HAP-1 (cell line): ENCODE data around the gene SLC35F1.

ENCODE experiments used
- DNase-seq, 2 experiments: peaks; one replicate each; pipeline ENCODE4 v3.0.0-alpha.2; 2016 to 2020; ENCODE audit warnings: low spot score in 2 of 2
- H3K27me3 ChIP-seq: fragments of 250-450 bp; sonication (Bioruptor Pico); 2 replicates; pipeline ENCODE4 v1.5.1; 2020; ENCODE audit warnings: low read depth, mild to moderate bottlenecking, moderate library complexity
- H3K36me3 ChIP-seq: fragments of 250-450 bp; sonication (Bioruptor Pico); replicated peaks from 2 replicates; pipeline ENCODE4 v1.5.1; 2020; ENCODE audit warnings: mild to moderate bottlenecking
- H3K4me1 ChIP-seq: fragments of 250-450 bp; sonication (Bioruptor Pico); 2 replicates; pipeline ENCODE4 v1.5.1; 2020; ENCODE audit warnings: mild to moderate bottlenecking
- H3K4me3 ChIP-seq: fragments of 250-450 bp; sonication (Bioruptor Pico); 2 replicates; pipeline ENCODE4 v1.5.1; 2020; ENCODE audit warnings: mild to moderate bottlenecking, moderate library complexity
- H3K9me3 ChIP-seq: fragments of 250-450 bp; sonication (Bioruptor Pico); 2 replicates; pipeline ENCODE4 v1.5.1; 2020; ENCODE audit warnings: mild to moderate bottlenecking, moderate library complexity
- in situ Hi-C: fragments of 300-500 bp; cut with MboI; formaldehyde crosslinking; loops from 3 replicates; pipeline ENCODE4 v1.14.3; 2020; ENCODE audit warnings: low sequenced_read_pairs, inconsistent platforms, mixed read lengths

SLC35F1 gene

GRCh38 chr6:118177720-118178119, 270.7 kb downstream of the SLC35F1 start:
- no peak overlapping the region for H3K4me3 ChIP-seq
- in situ Hi-C loops = no loop called here
- no peak for DNase-seq
- H3K27me3 ChIP-seq = no peaks in the 10 kb centered on the region
- H3K36me3 ChIP-seq = no peaks in the 10 kb centered on the region
- no peaks in the 10 kb centered on the region for H3K9me3 ChIP-seq
- no peaks in the 10 kb centered on the region for H3K4me1 ChIP-seq

GRCh38 chr6:118179048-118179447, 272.0 kb downstream of the SLC35F1 start:
- DNase-seq = no peak

GRCh38 chr6:118186672-118187567, 279.9 kb downstream of the SLC35F1 start:
- DNase-seq = no peak
- Histone ChIP-seq H3K36me3 (no peaks in the 10 kb centered on the region), H3K4me1 (no peaks in the 10 kb centered on the region; the same call in none of the 2 replicates), H3K9me3 (no peaks in the 10 kb centered on the region), H3K27me3 (no peaks in the 10 kb centered on the region), H3K4me3 (no peak overlapping the region)
- in situ Hi-C loops = no loop called here

More at GRCh38 chr6:118179048-118179447, 272.0 kb downstream of the SLC35F1 start:
- Histone ChIP-seq H3K4me1 (no peaks in the 10 kb centered on the region; the same call in 1 of the 2 replicates), H3K9me3 (no peaks in the 10 kb centered on the region), H3K27me3 (no peaks in the 10 kb centered on the region), H3K36me3 (no peaks in the 10 kb centered on the region), H3K4me3 (no peak overlapping the region)
- in situ Hi-C loops = no loop called here

GRCh38 chr6:118187568-118188164, 280.6 kb downstream of the SLC35F1 start:
- Histone ChIP-seq H3K36me3 (no peaks in the 10 kb centered on the region), H3K9me3 (no peaks in the 10 kb centered on the region), H3K4me3 (no peak overlapping the region), H3K4me1 (no peaks in the 10 kb centered on the region; the same call in none of the 2 replicates), H3K27me3 (no peaks in the 10 kb centered on the region)
- DNase-seq = no peak
- in situ Hi-C loops = no loop called here

GRCh38 chr6:118188561-118188960, 281.5 kb downstream of the SLC35F1 start:
- H3K36me3 ChIP-seq = no peaks in the 10 kb centered on the region
- in situ Hi-C loops = no loop called here
- no peaks in the 10 kb centered on the region; the same call in none of the 2 replicates for H3K4me1 ChIP-seq
- no peak overlapping the region for H3K4me3 ChIP-seq
- H3K9me3 ChIP-seq = no peaks in the 10 kb centered on the region
- H3K27me3 ChIP-seq = no peaks in the 10 kb centered on the region
- DNase-seq = no peak

- DNase-seq = peak; percentile 59 to 86
- in situ Hi-C loops = no loop called here
- Histone ChIP-seq H3K9me3 (no peaks in the 10 kb centered on the region), H3K4me1 (peaks cover 18% of the 10 kb centered on the region), H3K27me3 (no peaks in the 10 kb centered on the region), H3K4me3 (no peak overlapping the region), H3K36me3 (no peaks in the 10 kb centered on the region)
These were observed 290.5 kb downstream of the SLC35F1 start for GRCh38 chr6:118197539-118197938.

GRCh38 chr6:118198746-118199145, 291.7 kb downstream of the SLC35F1 start:
- DNase-seq = no peak
- Histone ChIP-seq H3K36me3 (no peaks in the 10 kb centered on the region), H3K9me3 (no peaks in the 10 kb centered on the region), H3K4me3 (no peak overlapping the region), H3K27me3 (no peaks in the 10 kb centered on the region), H3K4me1 (peaks cover 18% of the 10 kb centered on the region)
- in situ Hi-C loops = no loop called here

- H3K36me3 ChIP-seq = no peaks in the 10 kb centered on the region
- H3K9me3 ChIP-seq = no peaks in the 10 kb centered on the region
- H3K4me3 ChIP-seq = no peak overlapping the region
- H3K27me3 ChIP-seq = no peaks in the 10 kb centered on the region
- peaks cover 18% of the 10 kb centered on the region for H3K4me1 ChIP-seq
- in situ Hi-C loops = no loop called here
- no peak for DNase-seq
These were observed 293.1 kb downstream of the SLC35F1 start for GRCh38 chr6:118200160-118200559.

- in situ Hi-C loops = no loop called here
- H3K27me3 ChIP-seq = no peaks in the 10 kb centered on the region
- H3K4me1 ChIP-seq = peaks cover 9% of the 10 kb centered on the region
- no peak for DNase-seq
- H3K9me3 ChIP-seq = no peaks in the 10 kb centered on the region
- no peaks in the 10 kb centered on the region for H3K36me3 ChIP-seq
- no peak overlapping the region for H3K4me3 ChIP-seq
These were observed 295.5 kb downstream of the SLC35F1 start for GRCh38 chr6:118202517-118202916.

- Histone ChIP-seq H3K36me3 (no peaks in the 10 kb centered on the region), H3K9me3 (no peaks in the 10 kb centered on the region), H3K27me3 (no peaks in the 10 kb centered on the region), H3K4me1 (peaks cover under 1% of the 10 kb centered on the region), H3K4me3 (no peak overlapping the region)
- DNase-seq = no peak
- in situ Hi-C loops = no loop called here
These were observed 296.5 kb downstream of the SLC35F1 start for GRCh38 chr6:118203545-118203944.

- no peaks in the 10 kb centered on the region for H3K9me3 ChIP-seq
- in situ Hi-C loops = no loop called here
These were observed 299.2 kb downstream of the SLC35F1 start for GRCh38 chr6:118206221-118206620.

GRCh38 chr6:118207947-118208346, 300.9 kb downstream of the SLC35F1 start:
- no peak for DNase-seq
- in situ Hi-C loops = no loop called here

More at GRCh38 chr6:118206221-118206620, 299.2 kb downstream of the SLC35F1 start:
- DNase-seq = no peak
- H3K4me1 ChIP-seq = no peaks in the 10 kb centered on the region
- no peaks in the 10 kb centered on the region for H3K27me3 ChIP-seq
- no peaks in the 10 kb centered on the region for H3K36me3 ChIP-seq
- H3K4me3 ChIP-seq = no peak overlapping the region

GRCh38 chr6:118212451-118213173, 305.5 kb downstream of the SLC35F1 start:
- in situ Hi-C loops = no loop called here
- Histone ChIP-seq H3K4me1 (no peaks in the 10 kb centered on the region), H3K27me3 (no peaks in the 10 kb centered on the region), H3K4me3 (no peak overlapping the region), H3K36me3 (no peaks in the 10 kb centered on the region), H3K9me3 (no peaks in the 10 kb centered on the region)
- DNase-seq = no peak

More at GRCh38 chr6:118207947-118208346, 300.9 kb downstream of the SLC35F1 start:
- Histone ChIP-seq H3K36me3 (no peaks in the 10 kb centered on the region), H3K27me3 (no peaks in the 10 kb centered on the region), H3K4me3 (no peak overlapping the region), H3K9me3 (no peaks in the 10 kb centered on the region), H3K4me1 (no peaks in the 10 kb centered on the region)

GRCh38 chr6:118215269-118215668, 308.2 kb downstream of the SLC35F1 start:
- in situ Hi-C loops = no loop called here
- no peak overlapping the region for H3K4me3 ChIP-seq

More at GRCh38 chr6:118215269-118215668, 308.2 kb downstream of the SLC35F1 start:
- Histone ChIP-seq H3K27me3 (no peaks in the 10 kb centered on the region), H3K36me3 (no peaks in the 10 kb centered on the region), H3K9me3 (no peaks in the 10 kb centered on the region), H3K4me1 (no peaks in the 10 kb centered on the region)
- DNase-seq = no peak
